Measurements from ENCODE around the gene MS4A6A. TPM values are rescaled to one million over a fixed set of nuclear protein-coding genes. Genes with fewer than 3 reads are reported as not detected.
A peak's percentile ranks its signal among the peaks of the same experiment; 100 is the strongest.

Gene MS4A6A
- total RNA-seq, 1 donor from 2014 or later = not detected

- TF ChIP-seq EZH2 (IDR thresholded peaks at IDR 0.05; ENCODE audit: insufficient read depth, low read length) (no peak), CTCF (IDR thresholded peaks at IDR 0.05; ENCODE audit: insufficient read depth, low read depth, low read length) (no peak)
- H3K4me3 ChIP-seq (ENCODE audit: insufficient read depth, low read depth, low read length) = no peak overlapping the region
- H3K27me3 Mint-ChIP-seq (ENCODE audit: low read depth, unreplicated experiment) = no peaks in the 10 kb centered on the region
- H3K27ac ChIP-seq (ENCODE audit: low read depth, low read length) = no peak overlapping the region
- H4K20me1 ChIP-seq (ENCODE audit: insufficient read depth, low read length) = no peaks in the 10 kb centered on the region
- FAIRE-seq = no peak
- H3K27me3 ChIP-seq (ENCODE audit: insufficient read depth, low read length) = no peaks in the 10 kb centered on the region
- no peaks in the 10 kb centered on the region for H3K9me3 ChIP-seq (ENCODE audit: insufficient read depth, low read depth, low read length)
- no peak overlapping the region for H3K4me3 Mint-ChIP-seq (ENCODE audit: unreplicated experiment)
- peaks cover 2% of the 10 kb centered on the region for H3K36me3 Mint-ChIP-seq (ENCODE audit: low read depth, unreplicated experiment)
- no peak for DNase-seq (ENCODE audit: low read depth)
- H3K36me3 ChIP-seq (ENCODE audit: insufficient read depth, low read length) = no peaks in the 10 kb centered on the region
- no peak overlapping the region for H3K9ac ChIP-seq (ENCODE audit: low read length)
- no peaks in the 10 kb centered on the region for H3K79me2 ChIP-seq (ENCODE audit: insufficient read depth, low read length)
- no peak overlapping the region for H3K27ac Mint-ChIP-seq (ENCODE audit: unreplicated experiment)
- no peak overlapping the region for H2AFZ ChIP-seq (ENCODE audit: low read depth, low read length)
- H3K9me3 Mint-ChIP-seq (ENCODE audit: unreplicated experiment) = no peaks in the 10 kb centered on the region
- H3K4me2 ChIP-seq (ENCODE audit: low read length) = no peak overlapping the region
- peaks cover 3% of the 10 kb centered on the region for H3K4me1 Mint-ChIP-seq (ENCODE audit: low read depth, unreplicated experiment)
- no peaks in the 10 kb centered on the region for H3K4me1 ChIP-seq (ENCODE audit: insufficient read depth, low read length)
Measured at GRCh38 chr11:60128376-60128775, 54.5 kb downstream of the MS4A6A start.

DNA sequence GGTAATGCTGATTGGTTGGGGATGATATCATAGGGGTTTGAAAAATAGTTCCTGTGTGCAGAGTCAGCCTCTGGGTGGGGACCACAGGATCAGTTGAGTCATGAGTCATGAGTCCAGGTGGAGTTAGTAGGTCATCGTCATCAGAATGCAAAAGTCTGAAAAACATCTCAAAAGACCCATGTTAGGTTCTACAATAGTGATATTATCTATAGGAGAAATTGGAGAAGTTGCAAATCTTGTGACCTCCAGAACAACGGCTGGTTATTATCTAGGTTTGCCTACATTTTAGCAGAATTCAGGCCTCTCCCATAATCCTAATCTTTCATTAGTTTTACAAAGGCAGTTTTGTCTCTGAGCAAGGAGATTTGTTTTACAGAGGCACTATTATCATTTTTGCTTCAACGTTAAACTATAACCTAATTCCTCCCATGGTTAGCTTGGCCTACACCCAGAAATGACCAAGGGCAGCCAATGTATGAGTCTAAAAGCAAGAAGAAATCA lies 55.5 kb downstream of the MS4A6A start:
- TF ChIP-seq EZH2 (IDR thresholded peaks at IDR 0.05; ENCODE audit: insufficient read depth, low read length) (no peak), CTCF (IDR thresholded peaks at IDR 0.05; ENCODE audit: insufficient read depth, low read depth, low read length) (no peak)

GRCh38 chr11:60125956-60126585 lies 56.8 kb downstream of the MS4A6A start:
- Histone ChIP-seq H2AFZ (ENCODE audit: low read depth, low read length) (no peak overlapping the region), H4K20me1 (ENCODE audit: insufficient read depth, low read length) (no peaks in the 10 kb centered on the region), H3K4me1 (ENCODE audit: insufficient read depth, low read length) (no peaks in the 10 kb centered on the region), H3K36me3 (ENCODE audit: insufficient read depth, low read length) (no peaks in the 10 kb centered on the region), H3K4me2 (ENCODE audit: low read length) (no peak overlapping the region), H3K9ac (ENCODE audit: low read length) (no peak overlapping the region), H3K79me2 (ENCODE audit: insufficient read depth, low read length) (no peaks in the 10 kb centered on the region), H3K27me3 (ENCODE audit: insufficient read depth, low read length) (no peaks in the 10 kb centered on the region), H3K4me3 (ENCODE audit: insufficient read depth, low read depth, low read length) (no peak overlapping the region), H3K9me3 (ENCODE audit: insufficient read depth, low read depth, low read length) (no peaks in the 10 kb centered on the region), H3K27ac (ENCODE audit: low read depth, low read length) (no peak overlapping the region)
- Mint-ChIP-seq H3K4me3 (ENCODE audit: unreplicated experiment) (no peak overlapping the region), H3K4me1 (ENCODE audit: low read depth, unreplicated experiment) (peaks cover 3% of the 10 kb centered on the region), H3K27me3 (ENCODE audit: low read depth, unreplicated experiment) (no peaks in the 10 kb centered on the region), H3K27ac (ENCODE audit: unreplicated experiment) (no peak overlapping the region), H3K9me3 (ENCODE audit: unreplicated experiment) (no peaks in the 10 kb centered on the region), H3K36me3 (ENCODE audit: low read depth, unreplicated experiment) (no peaks in the 10 kb centered on the region)
- no peak for DNase-seq (ENCODE audit: low read depth)
- TF ChIP-seq CTCF (IDR thresholded peaks at IDR 0.05; ENCODE audit: insufficient read depth, low read depth, low read length) = no peak
- TF ChIP-seq EZH2 (IDR thresholded peaks at IDR 0.05; ENCODE audit: insufficient read depth, low read length) = no peak
- FAIRE-seq = no peak

More for the DNA sequence above, 55.5 kb downstream of the MS4A6A start:
- H3K36me3 Mint-ChIP-seq (ENCODE audit: low read depth, unreplicated experiment) = no peaks in the 10 kb centered on the region
- H3K79me2 ChIP-seq (ENCODE audit: insufficient read depth, low read length) = no peaks in the 10 kb centered on the region
- peak overlapping the region; percentile 55 for H3K27ac Mint-ChIP-seq (ENCODE audit: unreplicated experiment)
- H2AFZ ChIP-seq (ENCODE audit: low read depth, low read length) = no peak overlapping the region
- no peak overlapping the region for H3K4me3 ChIP-seq (ENCODE audit: insufficient read depth, low read depth, low read length)
- peaks cover 3% of the 10 kb centered on the region for H3K4me1 Mint-ChIP-seq (ENCODE audit: low read depth, unreplicated experiment)
- H3K9me3 ChIP-seq (ENCODE audit: insufficient read depth, low read depth, low read length) = no peaks in the 10 kb centered on the region
- H4K20me1 ChIP-seq (ENCODE audit: insufficient read depth, low read length) = no peaks in the 10 kb centered on the region
- H3K27me3 ChIP-seq (ENCODE audit: insufficient read depth, low read length) = no peaks in the 10 kb centered on the region
- H3K27ac ChIP-seq (ENCODE audit: low read depth, low read length) = no peak overlapping the region
- H3K4me2 ChIP-seq (ENCODE audit: low read length) = no peak overlapping the region
- no peaks in the 10 kb centered on the region for H3K36me3 ChIP-seq (ENCODE audit: insufficient read depth, low read length)
- H3K27me3 Mint-ChIP-seq (ENCODE audit: low read depth, unreplicated experiment) = no peaks in the 10 kb centered on the region
- DNase-seq (ENCODE audit: low read depth) (no peak), FAIRE-seq (no peak)
- H3K4me3 Mint-ChIP-seq (ENCODE audit: unreplicated experiment) = no peak overlapping the region
- no peaks in the 10 kb centered on the region for H3K9me3 Mint-ChIP-seq (ENCODE audit: unreplicated experiment)
- H3K4me1 ChIP-seq (ENCODE audit: insufficient read depth, low read length) = no peaks in the 10 kb centered on the region
- no peak overlapping the region for H3K9ac ChIP-seq (ENCODE audit: low read length)

Measured in astrocyte (in vitro differentiated cells and primary cell).